A673 (cell line): ENCODE data around the gene GRIN3A. TPM values are rescaled to one million over a fixed set of nuclear protein-coding genes. Genes with fewer than 3 reads are reported as not detected.

Experiments used
- BruUV-seq: library from RNA; stranded (reverse); fragments of 400-500 nt; replicated peaks from 2 replicates; lab custom pipeline; 2021; lab: Mats Ljungman, UMichigan
- CTCF ChIA-PET: fragments of 300-600 bp; sonication (Branson Sonifier 250); formaldehyde crosslinking; loops from one replicate; lab custom pipeline; 2022; ENCODE audit warnings: antibody characterized with exemption; lab: Charles Lee
- POLR2A ChIA-PET: fragments of 300-600 bp; sonication (Branson Sonifier 250); formaldehyde crosslinking; loops from one replicate; lab custom pipeline; 2022; ENCODE audit warnings: antibody characterized with exemption; ENCODE audit not compliant: low non-redundant PET; lab: Charles Lee
- DNase-seq: peaks from one replicate; pipeline ENCODE4 v3.0.0-alpha.2; 2015; ENCODE audit warnings: low spot score
- H3K27ac ChIP-seq: fragments of 200-600 bp; sonication (generic); 2 replicates; pipeline ENCODE4 v1.5.1; 2016; ENCODE audit warnings: mixed run types, low read depth, mild to moderate bottlenecking, mixed read lengths, antibody characterized with exemption, low read length; ENCODE audit not compliant: poor library complexity, severe bottlenecking
- H3K27me3 ChIP-seq: fragments of 200-600 bp; sonication (generic); replicated peaks from 2 replicates; pipeline ENCODE4 v1.6.1; 2017; ENCODE audit warnings: mixed run types, low read depth, mild to moderate bottlenecking, mixed read lengths, antibody characterized with exemption, low read length; ENCODE audit not compliant: insufficient read depth, poor library complexity
- H3K36me3 ChIP-seq: fragments of 200-600 bp; sonication (generic); 2 replicates; pipeline ENCODE4 v1.6.1; 2016; ENCODE audit warnings: mixed run types, mild to moderate bottlenecking, mixed read lengths, antibody characterized with exemption, low read length; ENCODE audit not compliant: insufficient read depth, poor library complexity, severe bottlenecking
- H3K4me1 ChIP-seq: fragments of 200-600 bp; sonication (generic); 2 replicates; pipeline ENCODE4 v1.6.1; 2017; ENCODE audit warnings: mixed run types, mild to moderate bottlenecking, mixed read lengths, antibody characterized with exemption, low read length; ENCODE audit not compliant: insufficient read depth, poor library complexity, severe bottlenecking
- H3K4me3 ChIP-seq: fragments of 200-600 bp; sonication (generic); 2 replicates; pipeline ENCODE4 v1.5.1; 2016; ENCODE audit warnings: low read depth, mixed run types, mild to moderate bottlenecking, mixed read lengths, low read length; ENCODE audit not compliant: poor library complexity, severe bottlenecking
- H3K9me3 ChIP-seq: fragments of 200-600 bp; sonication (generic); 2 replicates; pipeline ENCODE4 v1.6.1; 2016; ENCODE audit warnings: mixed run types, low read depth, mild to moderate bottlenecking, mixed read lengths, antibody characterized with exemption, low read length; ENCODE audit not compliant: poor library complexity, severe bottlenecking
- EZH2 ChIP-seq: fragments of 200-600 bp; sonication (generic); IDR thresholded peaks from 2 replicates; pipeline ENCODE4 v1.6.1; 2017; ENCODE audit warnings: borderline replicate concordance, low read depth, mild to moderate bottlenecking, mixed read lengths, antibody characterized with exemption, low read length; ENCODE audit not compliant: poor library complexity, severe bottlenecking
- intact Hi-C: fragments of 100-400 bp; cut with micrococcal nuclease; formaldehyde crosslinking; loops from one replicate; pipeline ENCODE4 v1.10.0; 2022; ENCODE audit not compliant: unreplicated experiment
- total RNA-seq: library from RNA; stranded (reverse); gene quantifications from 2 replicates; pipeline ENCODE4 v1.2.3, GENCODE V29; 2021
- TF ChIP-seq, protein P1 (sequence below): fragments of 300-800, 200-600 bp; sonication (generic); conservative IDR thresholded peaks from 2 replicates; pipeline ENCODE4 v1.5.1; 2017; ENCODE audit warnings: low read depth, mild to moderate bottlenecking, antibody characterized with exemption, low read length, moderate library complexity, mixed read lengths

GRIN3A gene
- total RNA-seq, 1 experiment from 2014 or later: not detected

GRCh38 chr9:101543098-101543735, 195.2 kb downstream of the GRIN3A start:
- Histone ChIP-seq H3K4me1 (no peaks in the 10 kb centered on the region), H3K9me3 (no peaks in the 10 kb centered on the region), H3K27ac (no peak overlapping the region), H3K4me3 (no peak overlapping the region), H3K36me3 (peaks cover 64% of the 10 kb centered on the region), H3K27me3 (no peaks in the 10 kb centered on the region)
- BruUV-seq: no TSS peak
- DNase-seq: no peak
- TF ChIP-seq, protein P1, sequence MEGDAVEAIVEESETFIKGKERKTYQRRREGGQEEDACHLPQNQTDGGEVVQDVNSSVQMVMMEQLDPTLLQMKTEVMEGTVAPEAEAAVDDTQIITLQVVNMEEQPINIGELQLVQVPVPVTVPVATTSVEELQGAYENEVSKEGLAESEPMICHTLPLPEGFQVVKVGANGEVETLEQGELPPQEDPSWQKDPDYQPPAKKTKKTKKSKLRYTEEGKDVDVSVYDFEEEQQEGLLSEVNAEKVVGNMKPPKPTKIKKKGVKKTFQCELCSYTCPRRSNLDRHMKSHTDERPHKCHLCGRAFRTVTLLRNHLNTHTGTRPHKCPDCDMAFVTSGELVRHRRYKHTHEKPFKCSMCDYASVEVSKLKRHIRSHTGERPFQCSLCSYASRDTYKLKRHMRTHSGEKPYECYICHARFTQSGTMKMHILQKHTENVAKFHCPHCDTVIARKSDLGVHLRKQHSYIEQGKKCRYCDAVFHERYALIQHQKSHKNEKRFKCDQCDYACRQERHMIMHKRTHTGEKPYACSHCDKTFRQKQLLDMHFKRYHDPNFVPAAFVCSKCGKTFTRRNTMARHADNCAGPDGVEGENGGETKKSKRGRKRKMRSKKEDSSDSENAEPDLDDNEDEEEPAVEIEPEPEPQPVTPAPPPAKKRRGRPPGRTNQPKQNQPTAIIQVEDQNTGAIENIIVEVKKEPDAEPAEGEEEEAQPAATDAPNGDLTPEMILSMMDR: no peak
- no peak for TF ChIP-seq EZH2
- ChIA-PET CTCF (no interaction called here), POLR2A (no interaction called here)
- intact Hi-C loops: no loop called here

- BruUV-seq: no TSS peak
- DNase-seq: no peak
- no peaks in the 10 kb centered on the region for H3K4me1 ChIP-seq
- intact Hi-C loops: no loop called here
- H3K27me3 ChIP-seq: no peaks in the 10 kb centered on the region
- ChIA-PET CTCF (interaction anchor here (0.6 kb wide), 1 partner anchor 66 kb away, joined by 3 read pairs; no protein-coding TSS in a partner anchor), POLR2A (no interaction called here)
- H3K9me3 ChIP-seq: no peaks in the 10 kb centered on the region
- H3K27ac ChIP-seq: no peak overlapping the region
- H3K36me3 ChIP-seq: peaks cover 47% of the 10 kb centered on the region
- TF ChIP-seq EZH2: no peak
- TF ChIP-seq, protein P1: no peak
- H3K4me3 ChIP-seq: no peak overlapping the region
These were observed 198.4 kb downstream of the GRIN3A start for GRCh38 chr9:101540069-101540468.

- H3K4me1 ChIP-seq: no peaks in the 10 kb centered on the region
- intact Hi-C loops: loop anchor here (10.0 kb wide), 1 partner anchor 822 kb away; no protein-coding TSS in a partner anchor
- H3K9me3 ChIP-seq: no peaks in the 10 kb centered on the region
- DNase-seq: peak; percentile 36
- no peak for TF ChIP-seq EZH2
- TF ChIP-seq, protein P1: no peak
- H3K27ac ChIP-seq: no peak overlapping the region
- no peak overlapping the region for H3K4me3 ChIP-seq
- peaks cover 32% of the 10 kb centered on the region for H3K36me3 ChIP-seq
- ChIA-PET CTCF (no interaction called here), POLR2A (no interaction called here)
- BruUV-seq: no TSS peak
- no peaks in the 10 kb centered on the region for H3K27me3 ChIP-seq
These were observed 201.5 kb downstream of the GRIN3A start for GRCh38 chr9:101536938-101537337.
